ENCODE results near the gene DHODH. TPM values are rescaled to one million over a fixed set of nuclear protein-coding genes. Genes with fewer than 3 reads are reported as not detected.

Gene DHODH
- polyA plus RNA-seq, 1 donor from 2014 or later, result 3.8 TPM

GRCh38 chr16:71969353-71969752 is 39.2 kb upstream of the DHODH start:
- no peak overlapping the region for H3K4me2 ChIP-seq (ENCODE audit: low read length)
- H3F3A ChIP-seq (ENCODE audit: insufficient read depth, low read length, poor library complexity, severe bottlenecking), result no peaks in the 10 kb centered on the region
- no peak overlapping the region for H3K9ac ChIP-seq (ENCODE audit: low read length)
- TF ChIP-seq SMC3 (conservative IDR thresholded peaks at IDR 0.05; ENCODE audit: poor library complexity) (no peak), EZH2 (IDR thresholded peaks at IDR 0.05; ENCODE audit: borderline replicate concordance, insufficient read depth, low read length, poor library complexity, severe bottlenecking) (no peak), EP300 (conservative IDR thresholded peaks at IDR 0.05; ENCODE audit: poor library complexity, severe bottlenecking) (no peak), MXI1 (conservative IDR thresholded peaks at IDR 0.05; ENCODE audit: poor library complexity, severe bottlenecking) (no peak)
- H3K79me2 ChIP-seq (replicated peaks; ENCODE audit: insufficient read depth, low read length), result no peaks in the 10 kb centered on the region
- H4K20me1 ChIP-seq (ENCODE audit: insufficient read depth), result no peaks in the 10 kb centered on the region
- no peaks in the 10 kb centered on the region for H3K36me3 ChIP-seq (ENCODE audit: insufficient read depth, low read length)
- no peak overlapping the region for H3K4me3 ChIP-seq (ENCODE audit: low read length)
- H3K27ac ChIP-seq (ENCODE audit: low read length), result no peak overlapping the region
- no peak overlapping the region for H2AFZ ChIP-seq (ENCODE audit: low read depth, low read length)
- H3K9me3 ChIP-seq (ENCODE audit: low read length), result no peaks in the 10 kb centered on the region
- no peaks in the 10 kb centered on the region for H3K9me2 ChIP-seq (ENCODE audit: insufficient read depth, low read length)
- H3K27me3 ChIP-seq (ENCODE audit: insufficient read depth, low read depth, low read length), result no peaks in the 10 kb centered on the region

- Histone ChIP-seq H3F3A (ENCODE audit: insufficient read depth, low read length, poor library complexity, severe bottlenecking) (no peaks in the 10 kb centered on the region), H4K20me1 (ENCODE audit: insufficient read depth) (no peaks in the 10 kb centered on the region), H3K79me2 (replicated peaks; ENCODE audit: insufficient read depth, low read length) (no peaks in the 10 kb centered on the region), H3K9ac (ENCODE audit: low read length) (no peak overlapping the region), H3K4me2 (ENCODE audit: low read length) (no peak overlapping the region), H3K27me3 (ENCODE audit: insufficient read depth, low read depth, low read length) (no peaks in the 10 kb centered on the region), H3K27ac (ENCODE audit: low read length) (no peak overlapping the region), H3K9me3 (ENCODE audit: low read length) (no peaks in the 10 kb centered on the region), H3K9me2 (ENCODE audit: insufficient read depth, low read length) (no peaks in the 10 kb centered on the region), H3K36me3 (ENCODE audit: insufficient read depth, low read length) (no peaks in the 10 kb centered on the region), H3K4me3 (ENCODE audit: low read length) (no peak overlapping the region), H2AFZ (ENCODE audit: low read depth, low read length) (no peak overlapping the region)
- TF ChIP-seq RAD21 (conservative IDR thresholded peaks at IDR 0.05) (no peak), MXI1 (conservative IDR thresholded peaks at IDR 0.05; ENCODE audit: poor library complexity, severe bottlenecking) (no peak), TAF1 (IDR thresholded peaks at IDR 0.05; ENCODE audit: low read depth) (no peak), EZH2 (IDR thresholded peaks at IDR 0.05; ENCODE audit: borderline replicate concordance, insufficient read depth, low read length, poor library complexity, severe bottlenecking) (no peak), SMC3 (conservative IDR thresholded peaks at IDR 0.05; ENCODE audit: poor library complexity) (no peak), CTCF (IDR thresholded peaks at IDR 0.05; ENCODE audit: poor library complexity, severe bottlenecking) (no peak), EP300 (conservative IDR thresholded peaks at IDR 0.05; ENCODE audit: poor library complexity, severe bottlenecking) (no peak)
- TF ChIP-seq, protein P1, sequence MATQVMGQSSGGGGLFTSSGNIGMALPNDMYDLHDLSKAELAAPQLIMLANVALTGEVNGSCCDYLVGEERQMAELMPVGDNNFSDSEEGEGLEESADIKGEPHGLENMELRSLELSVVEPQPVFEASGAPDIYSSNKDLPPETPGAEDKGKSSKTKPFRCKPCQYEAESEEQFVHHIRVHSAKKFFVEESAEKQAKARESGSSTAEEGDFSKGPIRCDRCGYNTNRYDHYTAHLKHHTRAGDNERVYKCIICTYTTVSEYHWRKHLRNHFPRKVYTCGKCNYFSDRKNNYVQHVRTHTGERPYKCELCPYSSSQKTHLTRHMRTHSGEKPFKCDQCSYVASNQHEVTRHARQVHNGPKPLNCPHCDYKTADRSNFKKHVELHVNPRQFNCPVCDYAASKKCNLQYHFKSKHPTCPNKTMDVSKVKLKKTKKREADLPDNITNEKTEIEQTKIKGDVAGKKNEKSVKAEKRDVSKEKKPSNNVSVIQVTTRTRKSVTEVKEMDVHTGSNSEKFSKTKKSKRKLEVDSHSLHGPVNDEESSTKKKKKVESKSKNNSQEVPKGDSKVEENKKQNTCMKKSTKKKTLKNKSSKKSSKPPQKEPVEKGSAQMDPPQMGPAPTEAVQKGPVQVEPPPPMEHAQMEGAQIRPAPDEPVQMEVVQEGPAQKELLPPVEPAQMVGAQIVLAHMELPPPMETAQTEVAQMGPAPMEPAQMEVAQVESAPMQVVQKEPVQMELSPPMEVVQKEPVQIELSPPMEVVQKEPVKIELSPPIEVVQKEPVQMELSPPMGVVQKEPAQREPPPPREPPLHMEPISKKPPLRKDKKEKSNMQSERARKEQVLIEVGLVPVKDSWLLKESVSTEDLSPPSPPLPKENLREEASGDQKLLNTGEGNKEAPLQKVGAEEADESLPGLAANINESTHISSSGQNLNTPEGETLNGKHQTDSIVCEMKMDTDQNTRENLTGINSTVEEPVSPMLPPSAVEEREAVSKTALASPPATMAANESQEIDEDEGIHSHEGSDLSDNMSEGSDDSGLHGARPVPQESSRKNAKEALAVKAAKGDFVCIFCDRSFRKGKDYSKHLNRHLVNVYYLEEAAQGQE (IDR thresholded peaks at IDR 0.05; ENCODE audit: borderline replicate concordance), result no peak
These were observed 37.0 kb upstream of the DHODH start for GRCh38 chr16:71971571-71971970.
